H9 (cell line): Measurements from ENCODE around the gene RPP14. TPM values are rescaled to one million over a fixed set of nuclear protein-coding genes. Genes with fewer than 3 reads are reported as not detected.

ENCODE experiments used
- DNase-seq: peaks from one replicate; pipeline ENCODE4 v3.0.0-alpha.2; 2017
- H2AFZ ChIP-seq: one replicate; pipeline ENCODE4 v1.6.1; 2013; ENCODE audit warnings: mild to moderate bottlenecking, low read length, control low read depth, moderate library complexity
- H2AK5ac ChIP-seq: 2 replicates; pipeline ENCODE4 v1.6.1; 2013; ENCODE audit warnings: low read length, control low read depth, mixed read lengths; ENCODE audit not compliant: insufficient read length
- H2BK120ac ChIP-seq: one replicate; pipeline ENCODE4 v1.6.1; 2013; ENCODE audit warnings: low read depth, mild to moderate bottlenecking, low read length, control low read depth, inconsistent platforms; ENCODE audit not compliant: poor library complexity, severe bottlenecking
- H2BK12ac ChIP-seq: 2 replicates; pipeline ENCODE4 v1.6.1; 2013; ENCODE audit warnings: low read length, control low read depth, mixed read lengths, low read depth; ENCODE audit not compliant: insufficient read length
- H2BK15ac ChIP-seq: 2 replicates; pipeline ENCODE4 v1.6.1; 2013; ENCODE audit warnings: low read depth, low read length, control low read depth
- H2BK20ac ChIP-seq: one replicate; pipeline ENCODE4 v1.6.1; 2013; ENCODE audit warnings: low read depth, mild to moderate bottlenecking, low read length, control low read depth, inconsistent platforms; ENCODE audit not compliant: poor library complexity, severe bottlenecking
- H2BK5ac ChIP-seq: 2 replicates; pipeline ENCODE4 v1.6.1; 2013; ENCODE audit warnings: low read length, control low read depth, mixed read lengths; ENCODE audit not compliant: insufficient read length
- H3K14ac ChIP-seq: 2 replicates; pipeline ENCODE4 v1.6.1; 2013; ENCODE audit warnings: low read length, control low read depth; ENCODE audit not compliant: insufficient read depth
- H3K18ac ChIP-seq: 2 replicates; pipeline ENCODE4 v1.6.1; 2013; ENCODE audit warnings: low read depth, mild to moderate bottlenecking, mixed read lengths, low read length, control low read depth; ENCODE audit not compliant: insufficient read length
- H3K23ac ChIP-seq: 2 replicates; pipeline ENCODE4 v1.6.1; 2013; ENCODE audit warnings: low read length, control low read depth, mixed read lengths, low read depth; ENCODE audit not compliant: insufficient read length
- H3K23me2 ChIP-seq: 2 replicates; pipeline ENCODE4 v1.6.1; 2013; ENCODE audit warnings: low read depth, mild to moderate bottlenecking, mixed read lengths, low read length, control low read depth; ENCODE audit not compliant: insufficient read length, poor library complexity, severe bottlenecking
- H3K27ac ChIP-seq: 2 replicates; pipeline ENCODE4 v1.5.1; 2013; ENCODE audit warnings: low read length, control low read depth, mixed read lengths, low read depth; ENCODE audit not compliant: insufficient read length
- H3K27me3 ChIP-seq: 2 replicates; pipeline ENCODE4 v1.6.1; 2013; ENCODE audit warnings: low read length, control low read depth, inconsistent platforms; ENCODE audit not compliant: insufficient read depth
- H3K4ac ChIP-seq: 2 replicates; pipeline ENCODE4 v1.6.1; 2013; ENCODE audit warnings: low read depth, mild to moderate bottlenecking, control low read depth, inconsistent platforms, low read length, moderate library complexity
- H3K4me1 ChIP-seq: 2 replicates; pipeline ENCODE4 v1.6.1; 2013; ENCODE audit warnings: low read length, control low read depth, inconsistent platforms; ENCODE audit not compliant: insufficient read depth
- H3K4me2 ChIP-seq: 2 replicates; pipeline ENCODE4 v1.6.1; 2013; ENCODE audit warnings: low read length, control low read depth, mixed read lengths; ENCODE audit not compliant: insufficient read length, insufficient read depth
- H3K56ac ChIP-seq: 2 replicates; pipeline ENCODE4 v1.6.1; 2013; ENCODE audit warnings: low read depth, mild to moderate bottlenecking, mixed read lengths, low read length, control low read depth; ENCODE audit not compliant: insufficient read length
- H3K79me1 ChIP-seq: 2 replicates; pipeline ENCODE4 v1.6.1; 2013; ENCODE audit warnings: low read depth, mild to moderate bottlenecking, moderate library complexity, low read length, control low read depth, inconsistent platforms; ENCODE audit not compliant: insufficient read depth, poor library complexity, severe bottlenecking
- H3K79me2 ChIP-seq: 2 replicates; pipeline ENCODE4 v1.6.1; 2013; ENCODE audit warnings: low read length, control low read depth, inconsistent platforms; ENCODE audit not compliant: insufficient read depth
- H3K9ac ChIP-seq: 2 replicates; pipeline ENCODE4 v1.6.1; 2013; ENCODE audit warnings: low read length, control low read depth, mixed read lengths; ENCODE audit not compliant: insufficient read length; ENCODE audit errors: extremely low read depth
- H3K9me3 ChIP-seq: one replicate; pipeline ENCODE4 v1.6.1; 2013; ENCODE audit warnings: low read depth, low read length, inconsistent platforms; ENCODE audit not compliant: control insufficient read depth
- H3T11ph ChIP-seq: one replicate; pipeline ENCODE4 v1.6.1; 2013; ENCODE audit warnings: mild to moderate bottlenecking, low read length, control low read depth, inconsistent platforms
- H4K20me1 ChIP-seq: one replicate; pipeline ENCODE4 v1.6.1; 2013; ENCODE audit not compliant: control insufficient read depth, insufficient read length, insufficient read depth
- H4K5ac ChIP-seq: 2 replicates; pipeline ENCODE4 v1.6.1; 2013; ENCODE audit warnings: low read depth, mild to moderate bottlenecking, mixed read lengths, low read length, control low read depth; ENCODE audit not compliant: insufficient read length
- H4K8ac ChIP-seq: replicated peaks from 2 replicates; pipeline ENCODE4 v1.6.1; 2013; ENCODE audit warnings: low read length, control low read depth, mixed read lengths, low read depth; ENCODE audit not compliant: insufficient read length
- H4K91ac ChIP-seq: 2 replicates; pipeline ENCODE4 v1.6.1; 2013; ENCODE audit warnings: low read depth, mild to moderate bottlenecking, moderate library complexity, mixed read lengths, low read length, control low read depth; ENCODE audit not compliant: insufficient read length
- H3K27ac Mint-ChIP-seq, 3 experiments: 2 replicates in 2 of 3; 3 replicates in 1 of 3; pipeline ENCODE4 v1.8.0; 2020 to 2021; ENCODE audit warnings: mixed read lengths in 3 of 3, mild to moderate bottlenecking in 1 of 3, moderate library complexity in 1 of 3
- H3K27me3 Mint-ChIP-seq: 2 replicates; pipeline ENCODE4 v1.8.0; 2021; ENCODE audit warnings: low read depth, mild to moderate bottlenecking, moderate library complexity, mixed read lengths
- H3K36me3 Mint-ChIP-seq, 3 experiments: 2 replicates in 2 of 3; 3 replicates in 1 of 3; pipeline ENCODE4 v1.8.0; 2020 to 2021; ENCODE audit warnings: low read depth in 3 of 3, mixed read lengths in 3 of 3; ENCODE audit not compliant: insufficient read depth in 1 of 3
- H3K4me1 Mint-ChIP-seq, 2 experiments: 2 replicates each; pipeline ENCODE4 v1.8.0; 2020; ENCODE audit warnings: mixed read lengths in 2 of 2
- H3K4me3 Mint-ChIP-seq, 2 experiments: 2 replicates in 1 of 2; 3 replicates in 1 of 2; pipeline ENCODE4 v1.8.0; 2020 to 2021; ENCODE audit warnings: mild to moderate bottlenecking in 2 of 2, mixed read lengths in 2 of 2, moderate library complexity in 1 of 2
- H3K9me3 Mint-ChIP-seq, 2 experiments: 2 replicates in 1 of 2; 3 replicates in 1 of 2; pipeline ENCODE4 v1.8.0; 2020; ENCODE audit warnings: mild to moderate bottlenecking in 2 of 2, mixed read lengths in 2 of 2, moderate library complexity in 1 of 2
- CTCF ChIP-seq: fragments of 200-600 bp; sonication (generic); conservative IDR thresholded peaks from 3 replicates; pipeline ENCODE4 v1.8.0; 2021; ENCODE audit warnings: antibody characterized with exemption, mild to moderate bottlenecking
- WGBS: extraction: QIAGEN DNeasy Blood & Tissue Kit; methylation state at CpG from one replicate; pipeline ENCODE4 v1.1.7; 2013; ENCODE audit warnings: missing lambda C conversion rate, low lambda C conversion rate, mixed read lengths; ENCODE audit not compliant: insufficient read length; ENCODE audit errors: extremely low coverage; 5-methylcytosine and 5-hydroxymethylcytosine counted together
- total RNA-seq: library from RNA; stranded (reverse); gene quantifications from 2 replicates; pipeline ENCODE4 v1.2.1, GENCODE V29; 2021

RPP14 gene
- total RNA-seq, 1 experiment from 2014 or later, result 23.9 TPM

GRCh38 chr3:58332575-58333188 is 26.6 kb downstream of the RPP14 start, which contains the start of gene PXK:
TSS of gene PXK (plus strand) at chr3:58332892. CDS start at chr3:58332989, 97 bp downstream.
- no peak within 1 kb of the TSS for H2BK15ac ChIP-seq
- no peak within 1 kb of the TSS for H3K27ac ChIP-seq
- H3K27me3 ChIP-seq, result no peaks in the 10 kb centered on the region; the same call in 1 of the 2 replicates
- no peak within 1 kb of the TSS for H3K18ac ChIP-seq
- H3K36me3 Mint-ChIP-seq, result no peaks in the 10 kb centered on the region
- peak; percentile 69 for DNase-seq
- peak within 1 kb of the TSS; percentile 15 for H2AFZ ChIP-seq
- H3K27me3 Mint-ChIP-seq, result peaks cover 39% of the 10 kb centered on the region
- no peak within 1 kb of the TSS for H2BK5ac ChIP-seq
- H3T11ph ChIP-seq, result no peak within 1 kb of the TSS
- H4K5ac ChIP-seq, result no peak within 1 kb of the TSS
- no peak within 1 kb of the TSS; the same call in 1 of the 2 replicates for H3K14ac ChIP-seq
- H3K23me2 ChIP-seq, result peaks cover 4% of the 10 kb centered on the region
- H2BK12ac ChIP-seq, result no peak within 1 kb of the TSS
- H3K79me2 ChIP-seq, result no peaks in the 10 kb centered on the region
- no peak within 1 kb of the TSS for H2AK5ac ChIP-seq
- no peak within 1 kb of the TSS for H3K27ac Mint-ChIP-seq
- H3K9ac ChIP-seq, result no peak within 1 kb of the TSS
- H3K9me3 Mint-ChIP-seq, result no peaks in the 10 kb centered on the region
- no peaks in the 10 kb centered on the region; the same call in 1 of the 2 replicates for H3K4me1 ChIP-seq
- no CpG with 5 or more reads among the region's 79 CpGs for WGBS
- H4K20me1 ChIP-seq, result no peaks in the 10 kb centered on the region
- peak within 1 kb of the TSS; percentile 81 for H3K4me2 ChIP-seq
- no peak within 1 kb of the TSS for H3K23ac ChIP-seq
- H3K9me3 ChIP-seq, result no peaks in the 10 kb centered on the region
- no peak within 1 kb of the TSS for H4K91ac ChIP-seq
- H3K4me3 Mint-ChIP-seq, result peak within 1 kb of the TSS; percentile 82 to 98
- TF ChIP-seq CTCF, result no peak; the same call in 2 of the 3 replicates
- H4K8ac ChIP-seq, result no peak within 1 kb of the TSS
- no peak within 1 kb of the TSS for H3K4ac ChIP-seq
- H3K79me1 ChIP-seq, result no peaks in the 10 kb centered on the region
- no peak within 1 kb of the TSS for H2BK20ac ChIP-seq
- no peak within 1 kb of the TSS for H2BK120ac ChIP-seq
- no peak within 1 kb of the TSS for H3K56ac ChIP-seq
- H3K4me1 Mint-ChIP-seq, result peaks cover 10 to 23% of the 10 kb centered on the region in 2 experiments
